Endothelial cell of hepatic sinusoid (primary cell): Measurements from ENCODE around the gene AGAP4.
"Not testable (repeated sequence)": the region's sequence is repeated elsewhere in the genome, so short reads cannot be mapped to it uniquely, and the experiment has no call there.

ENCODE experiments used
- in situ Hi-C: cut with HindIII; loops from 2 replicates; pipeline ENCODE4 v1.10.0; 2017; ENCODE audit warnings: low sequenced_read_pairs

AGAP4 gene

DNA sequence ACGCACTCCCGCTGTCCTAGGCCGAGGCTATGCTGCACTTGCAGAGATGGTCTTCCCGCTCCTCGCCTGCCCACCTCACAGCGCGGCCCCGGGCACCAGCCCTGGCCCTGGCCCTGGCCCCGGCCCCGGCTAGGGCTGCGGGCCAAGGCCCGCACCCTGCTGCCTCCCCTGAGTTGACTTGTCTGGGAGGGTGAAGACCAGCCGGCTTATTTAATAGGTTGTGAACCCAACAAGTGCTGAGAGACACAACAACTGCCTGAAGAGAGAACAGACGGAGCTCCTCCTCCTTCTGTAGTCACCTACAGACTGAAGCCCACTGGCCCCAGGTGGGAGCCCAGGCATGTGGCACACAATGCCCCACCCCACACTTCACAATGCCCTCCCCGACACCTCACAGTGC, at the start of gene AGAP4:
Gene AGAP4 (minus strand): TSS at position 101 of the 400 bp plus-strand sequence. CDS start 153 bp downstream, outside the sequence.
- in situ Hi-C loops = not testable (repeated sequence)

DNA sequence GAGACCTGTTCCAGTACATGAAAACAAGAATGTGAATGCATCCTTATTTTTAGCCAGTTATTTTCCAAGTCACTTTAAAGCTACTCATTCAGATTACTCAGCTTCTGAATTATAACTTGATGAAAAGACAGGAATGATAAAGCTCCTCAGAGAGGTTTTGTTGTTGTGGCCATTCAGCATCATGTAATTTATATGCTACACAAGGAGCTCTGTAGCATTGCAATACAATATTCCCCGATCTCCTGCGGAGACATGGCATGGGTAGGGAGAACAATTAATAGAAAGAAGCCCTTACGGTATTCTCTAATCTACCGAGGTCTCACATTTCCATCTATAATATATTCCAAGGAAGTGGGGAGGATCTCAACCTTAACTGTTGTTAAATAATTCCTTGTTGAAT, 43.4 kb upstream of the AGAP4 start:
- in situ Hi-C loops = not testable (repeated sequence)

GRCh38 chr10:45889539-45890230, 42.4 kb upstream of the AGAP4 start:
- in situ Hi-C loops = not testable (repeated sequence)

DNA sequence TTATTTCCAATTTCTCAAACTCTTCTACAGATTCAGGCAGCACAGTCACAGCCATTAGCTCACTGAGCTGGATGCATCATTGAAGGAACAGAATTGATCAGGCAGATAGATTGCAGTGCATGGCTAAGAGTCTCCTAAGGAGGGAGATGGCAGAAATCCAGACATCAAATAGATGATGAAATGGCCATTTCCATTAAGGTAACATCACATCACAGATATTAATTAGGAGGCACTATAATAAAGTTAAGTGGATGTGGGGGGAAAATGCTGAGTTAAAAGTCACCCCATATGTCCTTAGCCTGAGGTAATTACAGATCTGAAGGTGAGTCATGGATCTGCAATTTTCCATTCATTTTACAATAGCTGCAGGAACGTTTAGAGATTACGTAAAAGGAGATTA, 35.6 kb upstream of the AGAP4 start:
- in situ Hi-C loops = not testable (repeated sequence)

DNA sequence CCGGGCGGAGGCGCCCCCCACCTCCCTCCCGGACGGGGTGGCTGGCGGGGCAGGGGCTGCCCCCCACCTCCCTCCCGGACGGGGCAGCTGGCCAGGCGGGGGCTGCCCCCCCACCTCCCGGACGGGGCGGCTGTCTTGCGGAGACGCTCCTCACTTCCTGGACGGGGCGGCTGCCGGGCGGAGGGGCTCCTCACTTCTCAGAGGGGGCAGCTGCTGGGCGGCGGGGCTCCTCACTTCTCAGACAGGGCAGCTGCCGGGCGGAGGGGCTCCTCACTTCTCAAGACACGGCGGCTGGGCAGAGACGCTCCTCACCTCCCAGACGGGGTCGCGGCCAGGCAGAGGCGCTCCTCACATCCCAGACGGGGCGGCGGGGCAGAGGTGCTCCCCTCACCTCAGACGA, 18.1 kb upstream of the AGAP4 start:
- in situ Hi-C loops = not testable (repeated sequence)

DNA sequence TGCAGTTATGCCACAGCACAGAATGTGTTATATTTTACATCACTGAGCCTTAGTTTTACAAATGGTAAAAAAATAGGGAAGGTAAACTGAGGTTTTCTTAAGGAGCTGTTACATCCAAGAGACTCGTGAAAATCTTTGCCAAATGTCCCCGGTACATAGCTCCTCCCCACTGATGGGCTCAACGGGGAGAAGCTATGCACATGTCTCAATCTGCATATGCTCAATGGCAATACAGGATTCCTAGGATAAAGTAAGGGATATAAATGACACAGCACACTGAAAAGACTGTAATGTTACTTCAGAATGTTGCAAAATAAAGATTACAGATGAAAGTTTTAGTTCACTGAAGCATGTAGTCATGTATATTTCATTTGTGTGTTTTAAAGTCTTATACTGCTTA, 17.0 kb upstream of the AGAP4 start:
- in situ Hi-C loops = not testable (repeated sequence)

GRCh38 chr10:45863632-45864031, 16.3 kb upstream of the AGAP4 start:
- in situ Hi-C loops = not testable (repeated sequence)

DNA sequence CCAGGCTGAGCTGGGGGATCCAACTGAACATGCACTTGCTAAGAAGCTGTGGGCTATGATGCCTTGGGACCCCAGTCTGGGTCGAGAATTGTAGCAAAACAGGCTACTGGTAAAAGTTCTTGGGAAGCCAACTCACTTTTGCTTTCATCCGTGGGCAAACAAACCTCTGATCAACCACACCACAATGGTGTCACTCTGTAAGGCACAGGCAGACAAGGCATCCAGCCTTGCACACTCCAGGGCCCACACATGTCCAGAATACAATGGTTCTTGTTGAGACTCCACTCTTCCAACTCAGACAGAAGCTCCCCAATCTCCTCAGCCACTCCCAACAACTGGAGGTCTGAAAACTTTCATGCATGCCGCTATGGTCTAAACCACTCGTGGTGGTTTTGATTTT, 10.6 kb upstream of the AGAP4 start:
- in situ Hi-C loops = not testable (repeated sequence)

DNA sequence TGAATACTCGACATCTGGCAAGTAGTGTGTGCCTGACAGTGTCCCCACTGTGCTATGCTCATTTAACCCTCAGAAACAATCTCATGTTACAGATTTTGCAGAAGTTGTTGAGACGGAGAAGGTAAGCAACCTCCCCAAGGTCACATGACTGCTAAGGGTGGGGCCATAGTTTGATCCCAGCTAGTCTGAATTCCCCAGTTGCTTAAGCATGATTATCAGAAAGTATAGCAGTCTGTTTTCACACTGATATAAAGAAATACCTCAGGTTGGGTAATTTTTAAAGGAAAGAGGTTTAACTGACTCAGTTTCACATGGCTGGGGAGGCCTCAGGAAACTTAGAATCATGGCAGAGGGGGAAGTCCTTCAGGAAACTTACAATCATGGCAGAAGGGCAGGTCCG, 1.2 kb upstream of the AGAP4 start:
- in situ Hi-C loops = not testable (repeated sequence)

DNA sequence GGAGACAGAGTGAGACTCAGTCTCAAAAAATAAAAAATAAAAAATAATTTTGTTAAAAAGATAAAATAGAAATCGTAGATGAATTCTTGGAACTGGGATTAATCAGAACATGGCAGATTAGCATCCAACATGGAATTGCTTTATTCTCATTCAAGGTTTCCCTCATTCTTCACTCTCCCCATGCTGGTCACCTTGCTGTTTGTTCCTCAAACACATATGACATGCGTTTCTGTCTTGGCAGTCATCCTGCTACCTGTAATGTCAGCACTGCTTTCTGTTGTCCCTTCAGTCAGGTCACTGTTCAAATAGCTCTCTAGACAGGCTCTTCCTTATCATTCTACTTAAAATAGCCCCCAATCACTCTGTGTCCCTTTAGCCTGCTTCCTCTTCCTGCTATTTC, 24.4 kb downstream of the AGAP4 start:
- in situ Hi-C loops = not testable (repeated sequence)

- in situ Hi-C loops = not testable (repeated sequence)
These were observed 27.0 kb downstream of the AGAP4 start for GRCh38 chr10:45820107-45820830.

DNA sequence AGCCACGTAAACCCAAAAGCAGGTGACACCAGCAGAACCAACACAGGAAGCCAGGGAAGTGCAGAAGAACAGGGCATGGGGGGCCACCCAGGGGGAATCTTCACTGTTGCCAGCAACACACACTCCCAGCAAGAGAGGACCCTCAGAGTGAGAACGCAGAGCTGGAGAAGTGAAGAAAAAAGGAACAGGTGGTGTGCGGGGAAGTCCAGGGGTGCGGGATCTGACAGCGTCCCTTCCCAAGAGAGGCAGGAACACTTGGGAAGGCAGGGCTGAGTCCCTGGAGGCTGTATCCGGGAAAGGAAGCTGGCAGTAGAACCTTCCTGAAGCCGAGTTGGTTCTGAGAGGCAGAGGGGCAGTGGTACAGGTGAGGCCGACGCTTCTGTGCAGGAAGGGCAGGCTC, 27.7 kb downstream of the AGAP4 start:
- in situ Hi-C loops = no loop called here

DNA sequence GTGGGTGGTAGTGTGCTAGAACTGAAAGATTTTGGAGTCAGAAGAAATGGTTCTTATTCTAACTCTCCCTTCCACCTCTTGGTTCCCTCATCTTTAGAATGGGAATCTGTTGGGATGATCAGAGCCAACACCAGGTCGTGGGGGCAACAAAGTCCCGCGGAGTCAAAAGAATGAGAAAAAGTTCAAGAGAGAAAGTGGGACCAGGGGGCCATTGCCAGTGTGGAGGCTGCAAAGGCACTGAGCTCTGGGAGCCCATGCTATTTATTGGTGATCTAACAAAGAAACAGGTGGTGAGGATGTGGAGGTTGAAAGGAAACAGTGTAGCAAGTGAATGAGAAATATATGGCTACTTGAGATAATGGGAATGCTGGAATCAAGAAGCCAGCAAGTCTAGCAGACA, 29.4 kb downstream of the AGAP4 start:
- in situ Hi-C loops = no loop called here

GRCh38 chr10:45817130-45817859, 30.0 kb downstream of the AGAP4 start:
- in situ Hi-C loops = no loop called here

DNA sequence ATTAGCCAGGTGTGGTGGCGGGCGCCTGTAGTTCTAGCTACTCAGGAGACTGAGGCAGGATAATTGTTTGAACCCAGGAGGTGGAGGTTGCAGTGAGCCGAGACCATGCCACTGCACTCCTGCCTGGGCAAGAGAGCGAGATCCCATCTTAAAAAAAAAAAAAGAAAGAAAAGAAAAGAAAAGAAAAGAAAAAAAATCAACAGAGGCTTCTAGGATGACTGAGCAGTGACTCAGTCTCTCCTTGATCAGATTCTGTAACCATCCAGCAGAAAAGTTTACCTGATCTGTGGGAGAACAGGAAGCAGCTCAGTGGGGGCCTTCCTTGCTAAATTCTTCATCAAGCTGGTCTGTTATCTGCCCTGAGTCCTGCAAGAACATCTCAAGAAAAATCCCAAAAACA, 33.2 kb downstream of the AGAP4 start:
- in situ Hi-C loops = not testable (repeated sequence)

GRCh38 chr10:45812959-45813358, 34.3 kb downstream of the AGAP4 start:
- in situ Hi-C loops = not testable (repeated sequence)

GRCh38 chr10:45811075-45811474, 36.2 kb downstream of the AGAP4 start:
- in situ Hi-C loops = no loop called here

- in situ Hi-C loops = no loop called here
These were observed 37.5 kb downstream of the AGAP4 start for GRCh38 chr10:45809837-45810236.

DNA sequence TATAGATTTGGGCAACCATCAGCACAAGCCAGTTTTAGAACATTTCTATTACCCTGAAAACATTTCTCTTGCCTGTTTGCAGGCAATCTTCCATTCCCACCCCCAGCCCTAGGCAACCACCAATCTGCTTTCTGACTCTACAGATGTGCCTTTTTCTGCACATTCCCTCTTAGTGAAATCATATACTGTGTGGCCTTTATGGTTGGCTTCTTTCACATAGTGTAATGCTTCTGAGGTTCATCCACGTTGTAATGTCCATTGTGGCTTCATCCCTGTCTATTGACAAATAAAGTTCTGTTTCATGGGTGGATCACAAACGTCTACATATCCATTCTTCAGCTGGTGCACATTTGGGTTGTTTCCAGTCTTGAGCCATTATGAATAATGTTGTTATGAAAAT, 42.3 kb downstream of the AGAP4 start:
- in situ Hi-C loops = not testable (repeated sequence)

DNA sequence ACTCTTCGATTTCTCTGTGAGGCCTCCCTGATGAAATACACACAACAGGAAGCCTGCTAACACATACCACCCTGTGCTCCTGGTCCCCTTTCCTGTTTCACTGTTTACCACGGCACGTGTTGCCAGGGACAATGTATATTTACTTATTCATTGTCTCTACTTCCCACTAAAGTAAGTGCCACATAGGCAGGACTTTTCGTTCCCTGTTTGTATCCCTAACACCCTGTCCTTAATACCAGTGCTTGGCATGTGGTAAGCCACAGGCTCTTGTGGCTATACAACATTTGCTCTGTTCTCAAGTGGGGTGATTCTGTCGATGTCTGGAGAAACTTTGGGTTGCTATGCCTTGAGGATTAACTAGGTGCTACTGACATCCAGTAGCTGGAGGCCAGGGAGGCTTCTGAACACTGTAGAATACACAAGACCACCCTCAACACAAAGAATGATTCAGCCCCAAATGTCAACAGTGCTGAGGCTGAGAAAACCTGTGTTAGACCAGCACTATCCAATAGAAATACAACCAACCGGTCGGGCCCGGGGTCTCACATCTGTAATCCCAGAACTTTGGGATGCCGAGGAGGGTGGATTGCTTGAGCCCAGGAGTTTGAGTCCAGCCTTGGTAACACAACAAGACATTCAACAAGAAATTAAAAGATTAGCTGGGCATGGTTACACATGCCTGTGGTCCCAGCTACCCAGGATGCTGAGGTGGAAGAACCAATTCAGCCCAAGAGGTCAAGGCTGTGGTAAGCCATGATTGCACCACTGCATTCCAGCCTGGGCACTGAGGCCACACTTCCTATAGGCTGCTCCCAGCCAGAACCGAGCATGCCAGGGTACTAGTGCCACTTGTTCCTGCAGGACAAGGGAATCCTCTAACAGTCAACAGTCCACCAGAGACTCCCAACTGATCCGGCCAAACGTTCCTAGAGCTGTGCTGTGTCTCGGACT, 44.0 kb downstream of the AGAP4 start:
- in situ Hi-C loops = not testable (repeated sequence)

DNA sequence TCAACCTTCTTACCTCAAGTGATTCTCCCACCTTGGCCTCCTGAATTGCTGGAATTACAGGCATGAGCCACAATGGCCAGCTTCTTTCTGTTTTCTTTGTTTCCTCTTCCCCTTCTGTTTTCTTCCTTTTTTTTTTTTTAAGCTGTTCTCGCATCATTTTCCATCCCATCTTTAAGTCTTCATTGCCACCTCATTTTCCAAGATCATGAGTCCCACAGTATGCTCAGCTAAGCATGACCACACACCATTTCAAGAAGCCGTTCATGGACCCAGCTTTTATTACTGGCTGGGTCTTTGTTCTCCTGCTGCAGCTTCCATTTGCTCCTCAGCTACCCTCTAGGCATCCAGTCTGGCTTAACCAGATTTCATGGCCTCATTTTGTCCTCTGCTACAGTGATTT, 52.5 kb downstream of the AGAP4 start:
- in situ Hi-C loops = not testable (repeated sequence)
